GM23338 (cell line): ENCODE results near the gene PPP1R7.

Source experiments
- CTCF ChIP-seq, 2 experiments: fragments of 200-600 bp in 1 of 2; sonication (generic) in 1 of 2; conservative IDR thresholded peaks; 2 replicates each; pipeline versions ENCODE4 v1.5.1 to v1.6.1; 2016 to 2017; ENCODE audit warnings: antibody characterized with exemption in 2 of 2, low read depth in 2 of 2, mild to moderate bottlenecking in 2 of 2, moderate library complexity in 1 of 2
- EZH2 ChIP-seq: fragments of 200-600 bp; sonication (generic); IDR thresholded peaks from one replicate; pipeline ENCODE4 v1.8.0; 2017; ENCODE audit warnings: antibody characterized with exemption, mild to moderate bottlenecking, low read depth; ENCODE audit not compliant: unreplicated experiment
- JUNB ChIP-seq: IDR thresholded peaks from one replicate; pipeline ENCODE4 v1.6.1; 2016; ENCODE audit warnings: antibody characterized with exemption; ENCODE audit not compliant: unreplicated experiment
- POLR2AphosphoS5 ChIP-seq: IDR thresholded peaks from 2 replicates; pipeline ENCODE4 v1.6.1; 2016; ENCODE audit warnings: antibody characterized with exemption, low read depth
- ZNF114 ChIP-seq: fragments of 250-450 bp; sonication (Bioruptor Pico); IDR thresholded peaks from 2 replicates; pipeline ENCODE4 v1.5.0; 2020; ENCODE audit warnings: mild to moderate bottlenecking, moderate library complexity

- no peak for TF ChIP-seq JUNB
- TF ChIP-seq POLR2AphosphoS5: no peak
- peak in 1 of 2 experiments; percentile 34; a peak in 2 of 4 replicates for TF ChIP-seq CTCF (conservative IDR thresholded peaks at IDR 0.05; ENCODE audit: low read depth in 2 of 2)
- TF ChIP-seq EZH2: no peak
- no peak for TF ChIP-seq ZNF114
Observed at GRCh38 chr2:241211276-241211675, 61.0 kb downstream of the PPP1R7 start.
